DOHH2 (cell line): Measurements from ENCODE around the gene SETDB1.

Source experiments
- EZH2phosphoT487 ChIP-seq: fragments of 200-600 bp; sonication (generic); IDR thresholded peaks from 2 replicates; pipeline ENCODE4 v1.6.1; 2017; ENCODE audit warnings: borderline replicate concordance, mild to moderate bottlenecking, antibody characterized with exemption, low read length, moderate library complexity, mixed read lengths
- TF ChIP-seq, protein P1 (sequence below): fragments of 200-600 bp; sonication (generic); IDR thresholded peaks from one replicate; pipeline ENCODE4 v1.5.1; 2014; ENCODE audit warnings: antibody characterized with exemption, mild to moderate bottlenecking, low read depth, low read length; ENCODE audit not compliant: poor library complexity, severe bottlenecking

DNA sequence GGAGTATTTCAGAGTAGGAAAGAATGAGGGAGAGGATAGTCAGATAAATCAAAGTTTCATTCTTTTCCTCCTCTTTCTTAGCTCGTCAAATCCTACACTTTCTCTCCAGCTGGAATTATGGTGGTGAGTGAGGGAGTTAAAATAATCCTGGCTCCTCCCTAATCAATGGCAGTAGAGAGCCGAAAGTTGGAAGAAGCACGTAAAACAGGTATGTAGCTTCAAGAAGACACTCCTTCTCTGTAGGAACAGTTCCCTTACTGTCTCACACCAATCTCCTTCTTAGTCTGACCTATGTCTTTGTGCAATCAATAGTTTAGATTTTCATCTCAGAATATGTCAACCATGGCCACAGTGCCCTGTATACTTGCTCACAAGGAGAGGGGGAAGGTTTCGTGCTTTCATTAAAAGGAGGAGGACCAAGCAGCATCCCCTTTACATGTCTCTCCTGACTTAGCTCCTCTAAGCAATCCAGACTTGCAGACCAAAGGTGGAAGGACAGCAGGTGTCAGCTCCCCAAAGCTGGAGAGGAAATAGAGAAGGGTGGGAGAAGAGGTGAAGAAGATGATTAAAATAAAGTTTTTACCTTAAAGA lies 79.7 kb downstream of the SETDB1 start:
- TF ChIP-seq, protein P1, sequence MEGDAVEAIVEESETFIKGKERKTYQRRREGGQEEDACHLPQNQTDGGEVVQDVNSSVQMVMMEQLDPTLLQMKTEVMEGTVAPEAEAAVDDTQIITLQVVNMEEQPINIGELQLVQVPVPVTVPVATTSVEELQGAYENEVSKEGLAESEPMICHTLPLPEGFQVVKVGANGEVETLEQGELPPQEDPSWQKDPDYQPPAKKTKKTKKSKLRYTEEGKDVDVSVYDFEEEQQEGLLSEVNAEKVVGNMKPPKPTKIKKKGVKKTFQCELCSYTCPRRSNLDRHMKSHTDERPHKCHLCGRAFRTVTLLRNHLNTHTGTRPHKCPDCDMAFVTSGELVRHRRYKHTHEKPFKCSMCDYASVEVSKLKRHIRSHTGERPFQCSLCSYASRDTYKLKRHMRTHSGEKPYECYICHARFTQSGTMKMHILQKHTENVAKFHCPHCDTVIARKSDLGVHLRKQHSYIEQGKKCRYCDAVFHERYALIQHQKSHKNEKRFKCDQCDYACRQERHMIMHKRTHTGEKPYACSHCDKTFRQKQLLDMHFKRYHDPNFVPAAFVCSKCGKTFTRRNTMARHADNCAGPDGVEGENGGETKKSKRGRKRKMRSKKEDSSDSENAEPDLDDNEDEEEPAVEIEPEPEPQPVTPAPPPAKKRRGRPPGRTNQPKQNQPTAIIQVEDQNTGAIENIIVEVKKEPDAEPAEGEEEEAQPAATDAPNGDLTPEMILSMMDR, result no peak
- no peak for TF ChIP-seq EZH2phosphoT487
